ENCODE data around the gene RBL2.

- no peak for TF ChIP-seq CTCF (conservative IDR thresholded peaks at IDR 0.05; ENCODE audit: low read depth, low read length)
- TF ChIP-seq EZH2 (IDR thresholded peaks at IDR 0.05; ENCODE audit: borderline replicate concordance, low read depth, low read length, poor library complexity, severe bottlenecking) = no peak
Measured at GRCh38 chr16:53529513-53529912, 95.2 kb downstream of the RBL2 start.

Measured in A673 (cell line).